Fibroblast of lung (primary cell): Measurements from ENCODE around the gene NGDN.

Experiments
- EZH2 ChIP-seq: IDR thresholded peaks from 2 replicates; pipeline ENCODE4 v1.5.1; 2012; ENCODE audit warnings: low read length, control low read depth, mild to moderate bottlenecking; ENCODE audit errors: missing control alignments
- TF ChIP-seq, protein P1 (sequence below), 2 donors: IDR thresholded peaks in 1 of 2; conservative IDR thresholded peaks in 1 of 2; 1 replicate in 1 of 2; 2 replicates in 1 of 2; pipeline ENCODE4 v1.5.1; 2011 to 2012; ENCODE audit warnings: low read length in 2 of 2, control low read depth in 1 of 2, inconsistent platforms in 1 of 2, low read depth in 1 of 2, mild to moderate bottlenecking in 1 of 2

DNA sequence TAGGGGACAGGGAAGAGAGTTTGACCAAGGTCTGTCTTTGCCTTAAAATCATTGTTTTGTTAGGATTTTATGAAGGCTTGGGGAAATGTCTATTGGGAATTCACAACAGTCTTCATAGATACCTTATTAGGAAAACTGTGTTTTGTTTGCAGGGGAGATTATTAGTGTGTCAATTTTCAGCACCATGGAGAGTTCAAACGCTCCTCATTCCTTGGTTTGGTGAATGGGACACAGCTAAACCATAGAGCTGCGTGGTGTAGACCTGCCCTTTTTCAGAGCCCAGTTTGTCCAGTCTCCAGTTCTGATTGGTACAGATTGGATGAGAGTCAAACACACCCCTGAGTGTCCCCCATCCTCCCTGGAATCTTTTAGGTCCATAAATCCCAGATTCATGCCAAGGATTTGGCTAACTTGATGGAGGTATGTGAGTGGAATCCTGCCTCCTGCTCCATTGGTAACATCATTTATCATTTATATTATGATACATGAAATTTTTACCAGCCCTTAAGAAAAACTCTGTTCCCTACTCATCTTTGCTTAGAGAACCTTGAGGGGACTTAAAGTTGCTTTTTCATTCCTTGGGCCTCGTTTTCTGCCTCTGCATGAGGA, 12.0 kb downstream of the NGDN start:
- TF ChIP-seq, protein P1, sequence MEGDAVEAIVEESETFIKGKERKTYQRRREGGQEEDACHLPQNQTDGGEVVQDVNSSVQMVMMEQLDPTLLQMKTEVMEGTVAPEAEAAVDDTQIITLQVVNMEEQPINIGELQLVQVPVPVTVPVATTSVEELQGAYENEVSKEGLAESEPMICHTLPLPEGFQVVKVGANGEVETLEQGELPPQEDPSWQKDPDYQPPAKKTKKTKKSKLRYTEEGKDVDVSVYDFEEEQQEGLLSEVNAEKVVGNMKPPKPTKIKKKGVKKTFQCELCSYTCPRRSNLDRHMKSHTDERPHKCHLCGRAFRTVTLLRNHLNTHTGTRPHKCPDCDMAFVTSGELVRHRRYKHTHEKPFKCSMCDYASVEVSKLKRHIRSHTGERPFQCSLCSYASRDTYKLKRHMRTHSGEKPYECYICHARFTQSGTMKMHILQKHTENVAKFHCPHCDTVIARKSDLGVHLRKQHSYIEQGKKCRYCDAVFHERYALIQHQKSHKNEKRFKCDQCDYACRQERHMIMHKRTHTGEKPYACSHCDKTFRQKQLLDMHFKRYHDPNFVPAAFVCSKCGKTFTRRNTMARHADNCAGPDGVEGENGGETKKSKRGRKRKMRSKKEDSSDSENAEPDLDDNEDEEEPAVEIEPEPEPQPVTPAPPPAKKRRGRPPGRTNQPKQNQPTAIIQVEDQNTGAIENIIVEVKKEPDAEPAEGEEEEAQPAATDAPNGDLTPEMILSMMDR (conservative IDR thresholded peaks at IDR 0.05 in 1 of 2, IDR thresholded peaks at IDR 0.05 in 1 of 2; ENCODE audit: low read depth in 1 of 2, low read length in 2 of 2) = no peak
- no peak for TF ChIP-seq EZH2
